ENCODE data around the gene POMT1.
"Not testable (repeated sequence)": the region's sequence is repeated elsewhere in the genome, so short reads cannot be mapped to it uniquely, and the experiment has no call there.

The POMT1 gene

GRCh38 chr9:131465401-131465800 is 37.3 kb upstream of the POMT1 start:
- TF ChIP-seq, protein P1, sequence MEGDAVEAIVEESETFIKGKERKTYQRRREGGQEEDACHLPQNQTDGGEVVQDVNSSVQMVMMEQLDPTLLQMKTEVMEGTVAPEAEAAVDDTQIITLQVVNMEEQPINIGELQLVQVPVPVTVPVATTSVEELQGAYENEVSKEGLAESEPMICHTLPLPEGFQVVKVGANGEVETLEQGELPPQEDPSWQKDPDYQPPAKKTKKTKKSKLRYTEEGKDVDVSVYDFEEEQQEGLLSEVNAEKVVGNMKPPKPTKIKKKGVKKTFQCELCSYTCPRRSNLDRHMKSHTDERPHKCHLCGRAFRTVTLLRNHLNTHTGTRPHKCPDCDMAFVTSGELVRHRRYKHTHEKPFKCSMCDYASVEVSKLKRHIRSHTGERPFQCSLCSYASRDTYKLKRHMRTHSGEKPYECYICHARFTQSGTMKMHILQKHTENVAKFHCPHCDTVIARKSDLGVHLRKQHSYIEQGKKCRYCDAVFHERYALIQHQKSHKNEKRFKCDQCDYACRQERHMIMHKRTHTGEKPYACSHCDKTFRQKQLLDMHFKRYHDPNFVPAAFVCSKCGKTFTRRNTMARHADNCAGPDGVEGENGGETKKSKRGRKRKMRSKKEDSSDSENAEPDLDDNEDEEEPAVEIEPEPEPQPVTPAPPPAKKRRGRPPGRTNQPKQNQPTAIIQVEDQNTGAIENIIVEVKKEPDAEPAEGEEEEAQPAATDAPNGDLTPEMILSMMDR (IDR thresholded peaks at IDR 0.05; ENCODE audit: insufficient read depth, missing control alignments), result no peak
- DNase-seq (ENCODE audit: insufficient read length, low spot score) (no peak), FAIRE-seq (no peak)

- DNase-seq (ENCODE audit: insufficient read length, low spot score) (no peak), FAIRE-seq (no peak)
- TF ChIP-seq, protein P1 (IDR thresholded peaks at IDR 0.05; ENCODE audit: insufficient read depth, missing control alignments), result no peak
Observed at GRCh38 chr9:131467214-131467935, 35.3 kb upstream of the POMT1 start.

GRCh38 chr9:131468031-131468430 is 34.7 kb upstream of the POMT1 start:
- TF ChIP-seq, protein P1 (IDR thresholded peaks at IDR 0.05; ENCODE audit: insufficient read depth, missing control alignments), result no peak
- FAIRE-seq (no peak), DNase-seq (ENCODE audit: insufficient read length, low spot score) (no peak)

DNA sequence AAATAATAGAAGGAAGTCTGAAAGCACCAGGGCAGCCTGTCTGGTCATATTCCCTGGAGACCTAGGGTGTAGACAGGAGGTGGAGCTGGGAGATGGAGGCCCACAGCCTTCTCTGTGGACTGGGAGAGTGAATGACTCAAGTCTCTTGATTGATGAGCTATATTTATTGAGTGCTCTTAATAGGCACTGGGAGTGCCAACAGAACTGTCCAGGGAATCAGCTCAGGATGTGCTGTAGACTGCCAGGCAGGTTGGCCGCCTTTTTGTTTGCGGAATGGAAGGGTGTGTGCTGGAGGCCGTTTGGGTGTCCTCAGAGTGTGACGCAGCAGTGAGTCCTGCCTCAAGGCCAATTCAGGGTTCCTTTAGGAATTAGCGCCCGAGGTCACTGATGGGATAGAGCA is 33.4 kb upstream of the POMT1 start:
- FAIRE-seq (no peak), DNase-seq (ENCODE audit: insufficient read length, low spot score) (no peak)
- TF ChIP-seq, protein P1 (IDR thresholded peaks at IDR 0.05; ENCODE audit: insufficient read depth, missing control alignments), result no peak

GRCh38 chr9:131469951-131470350 is 32.8 kb upstream of the POMT1 start:
- DNase-seq (ENCODE audit: insufficient read length, low spot score) (no peak), FAIRE-seq (no peak)
- TF ChIP-seq, protein P1 (IDR thresholded peaks at IDR 0.05; ENCODE audit: insufficient read depth, missing control alignments), result no peak

DNA sequence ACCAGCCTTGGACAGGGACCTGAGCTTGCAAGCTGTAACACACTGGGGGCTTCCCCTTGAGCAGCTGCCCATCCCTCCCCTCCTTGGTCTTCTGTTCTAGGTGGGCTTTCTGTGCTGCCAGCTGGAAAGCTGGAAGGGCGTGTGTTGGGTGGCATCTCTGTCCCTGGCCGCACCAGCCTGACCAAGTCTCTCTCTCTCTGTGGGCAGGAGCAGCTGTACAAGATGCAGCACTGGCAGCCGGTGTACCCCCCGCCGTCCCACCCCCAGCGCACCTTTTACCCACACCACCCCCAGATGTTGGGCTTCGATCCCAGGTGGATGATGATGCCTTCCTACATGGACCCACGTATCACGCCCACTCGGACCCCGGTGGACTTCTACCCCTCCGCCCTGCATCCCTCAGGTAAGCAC is 32.1 kb upstream of the POMT1 start:
- TF ChIP-seq, protein P1 (IDR thresholded peaks at IDR 0.05; ENCODE audit: insufficient read depth, missing control alignments), result no peak
- DNase-seq (ENCODE audit: insufficient read length, low spot score) (no peak), FAIRE-seq (no peak)

DNA sequence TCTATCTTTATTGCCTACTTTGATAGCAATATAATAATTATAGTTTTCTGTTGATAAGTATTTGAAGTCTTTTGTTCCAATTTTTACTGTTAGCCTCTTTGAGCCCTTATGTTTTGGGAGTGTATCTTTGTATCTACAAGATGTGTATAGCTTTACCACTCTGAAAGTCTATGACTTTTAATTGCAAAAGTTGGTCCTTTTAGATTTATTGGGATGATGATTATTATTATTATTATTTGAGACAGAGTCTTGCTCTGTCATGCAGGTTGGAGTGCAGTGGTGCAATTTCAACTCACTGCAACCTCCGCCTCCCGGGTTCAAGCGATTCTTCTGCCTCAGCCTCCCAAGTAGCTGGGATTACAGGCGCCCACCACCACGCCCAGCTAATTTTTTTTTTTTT is 30.6 kb upstream of the POMT1 start:
- FAIRE-seq; DNase-seq (ENCODE audit: insufficient read length, low spot score): not testable (repeated sequence)
